K562 (cell line): Measurements from ENCODE around the gene CBL. TPM values are rescaled to one million over a fixed set of nuclear protein-coding genes. Genes with fewer than 3 reads are reported as not detected.

Source experiments
- CCAR2 ChIP-seq: fragments of 200-400 bp; formaldehyde crosslinking; IDR thresholded peaks from 2 replicates; pipeline ENCODE4 v1.6.1; 2017; ENCODE audit warnings: mild to moderate bottlenecking, low read depth, low read length
- EP300 ChIP-seq: IDR thresholded peaks from 2 replicates; pipeline ENCODE4 v1.6.1; 2012; ENCODE audit warnings: low read length, improper control_type of control experiment
- GTF2E2 ChIP-seq: fragments of 200-800 bp; sonication (Bioruptor generic); IDR thresholded peaks from 2 replicates; pipeline ENCODE4 v1.6.1; 2016; ENCODE audit warnings: missing genetic modification characterization, missing compliant biosample characterization
- KAT7 ChIP-seq: sonication (generic); formaldehyde crosslinking; IDR thresholded peaks from 2 replicates; pipeline ENCODE4 v1.8.0; 2022; ENCODE audit warnings: missing genetic modification reagents, mild to moderate bottlenecking, borderline replicate concordance
- KAT8 ChIP-seq: fragments of 450-650 bp; IDR thresholded peaks from 2 replicates; pipeline ENCODE4 v1.6.1; 2016; ENCODE audit warnings: low read depth, mild to moderate bottlenecking
- NCOA1 ChIP-seq: fragments of 450-650 bp; IDR thresholded peaks from 2 replicates; pipeline ENCODE4 v1.6.1; 2016; ENCODE audit warnings: low read depth
- NCOR1 ChIP-seq: fragments of 450-650 bp; IDR thresholded peaks from 2 replicates; pipeline ENCODE4 v1.6.1; 2016; ENCODE audit warnings: mild to moderate bottlenecking, moderate library complexity
- NFXL1 ChIP-seq: fragments of 450-650 bp; formaldehyde crosslinking; IDR thresholded peaks from 2 replicates; pipeline ENCODE4 v1.4.0; 2021; ENCODE audit warnings: mild to moderate bottlenecking
- ZNF41 ChIP-seq: fragments of 250-450 bp; sonication (Bioruptor Pico); conservative IDR thresholded peaks from 2 replicates; pipeline ENCODE4 v1.4.0; 2020; ENCODE audit warnings: mild to moderate bottlenecking
- ZNF77 ChIP-seq: fragments of 250-450 bp; sonication (Bioruptor Pico); IDR thresholded peaks from 2 replicates; pipeline ENCODE4 v1.5.0; 2020
- polyA plus RNA-seq, 8 experiments: library from polyadenylated mRNA; depleted of rRNA in 4 of 8; stranded (reverse) in 5 of 8; unstranded in 3 of 8; fragments of >200 nt; fragmentation: Nextera tagmentation in 2 of 8; fragmentation: Illumina TruSeq in 1 of 8; extraction: Ambion mirVana in 2 of 8; extraction: Trizol in 1 of 8; gene quantifications; 2 replicates each; pipeline versions ENCODE4 v1.2.1 to v1.2.3, GENCODE V29; 2011 to 2014; ENCODE audit warnings: inconsistent platforms in 1 of 8, missing spikeins in 1 of 8
- total RNA-seq, 7 experiments: library from RNA; depleted of rRNA in 6 of 7; stranded (reverse); fragments of >200 nt in 6 of 7; fragmentation: Illumina TruSeq in 2 of 7; extraction: Trizol in 2 of 7; gene quantifications; 2 replicates each; pipeline versions ENCODE4 v1.2.1 to v1.2.3, GENCODE V29; 2011 to 2021; ENCODE audit warnings: low replicate concordance in 1 of 7
- TF ChIP-seq, protein P1 (sequence below): fragments of 450-650 bp; IDR thresholded peaks from 2 replicates; pipeline ENCODE4 v1.7.0; 2016; ENCODE audit warnings: borderline replicate concordance
- TF ChIP-seq, protein P2 (sequence below): sonication (generic); formaldehyde crosslinking; IDR thresholded peaks from 2 replicates; pipeline ENCODE4 v1.8.1; 2023; ENCODE audit warnings: mild to moderate bottlenecking, missing genetic modification reagents
- TF ChIP-seq, protein P3 (sequence below): fragments of 250-450 bp; sonication (Bioruptor Pico); IDR thresholded peaks from 2 replicates; pipeline ENCODE4 v1.4.0; 2020; ENCODE audit warnings: mild to moderate bottlenecking
- TF ChIP-seq, protein P4 (sequence below): fragments of 250-450 bp; sonication (Bioruptor Pico); IDR thresholded peaks from 2 replicates; pipeline ENCODE4 v1.4.0; 2020
- TF ChIP-seq, protein P5 (sequence below): fragments of 250-450 bp; sonication (Bioruptor Pico); IDR thresholded peaks from 2 replicates; pipeline ENCODE4 v1.5.0; 2020; ENCODE audit warnings: mild to moderate bottlenecking

Gene CBL
- total and polyA plus RNA-seq, 9 of the 15 experiments (the other 6 are each of a cell fraction or from before 2014, with no cell fraction given), result 3.2 to 24.9 (median 9.9) TPM

DNA sequence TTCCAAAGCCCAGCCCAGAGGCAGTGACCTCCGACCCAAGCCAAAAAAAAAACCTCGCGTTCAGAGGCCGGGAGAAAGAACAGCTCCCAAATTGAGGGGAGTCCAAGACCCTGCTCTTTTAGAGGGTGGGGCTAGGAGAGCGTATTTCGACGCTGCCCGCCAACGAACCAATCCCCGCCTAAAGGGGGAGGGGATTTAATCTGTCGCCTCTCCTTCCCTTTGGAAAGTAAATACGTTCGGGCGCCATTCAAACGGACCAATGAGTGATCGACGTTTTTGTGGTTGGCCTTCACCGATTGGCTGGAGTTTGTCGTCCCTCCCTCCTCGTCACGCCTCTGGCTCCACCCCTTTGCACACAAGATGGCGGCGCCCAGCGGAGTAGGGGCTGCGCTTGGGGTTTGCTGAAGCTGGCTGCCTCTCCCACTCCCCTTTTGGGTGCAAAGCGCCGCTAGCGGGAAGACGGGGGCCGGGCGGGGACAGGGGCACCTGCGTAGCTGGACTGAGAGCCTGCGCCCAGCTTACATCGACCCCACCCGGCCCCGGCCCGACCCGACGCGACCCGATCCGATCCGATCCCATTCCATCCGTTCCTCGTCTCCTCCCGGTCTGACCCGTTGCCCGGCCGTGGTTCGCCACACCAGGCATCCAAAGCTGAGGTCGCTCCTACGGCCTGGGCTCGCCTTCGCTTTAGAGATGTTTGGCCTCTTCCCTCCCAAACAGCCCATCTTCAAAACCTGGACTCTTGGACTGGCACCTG lies 128.2 kb downstream of the CBL start, which contains the start of gene RNF26 (continued):
- TF ChIP-seq NCOR1 (no peak), EP300 (peak; percentile 9; the same call in 1 of the 2 replicates), CCAR2 (no peak), NFXL1 (CRISPR knock-in tag) (no peak), ZNF41 (CRISPR knock-in tag) (no peak), KAT8 (peak; percentile 19; the same call in 1 of the 2 replicates), KAT7 (no peak), GTF2E2 (tag) (no peak), ZNF77 (no peak), NCOA1 (no peak)
- TF ChIP-seq, protein P1, sequence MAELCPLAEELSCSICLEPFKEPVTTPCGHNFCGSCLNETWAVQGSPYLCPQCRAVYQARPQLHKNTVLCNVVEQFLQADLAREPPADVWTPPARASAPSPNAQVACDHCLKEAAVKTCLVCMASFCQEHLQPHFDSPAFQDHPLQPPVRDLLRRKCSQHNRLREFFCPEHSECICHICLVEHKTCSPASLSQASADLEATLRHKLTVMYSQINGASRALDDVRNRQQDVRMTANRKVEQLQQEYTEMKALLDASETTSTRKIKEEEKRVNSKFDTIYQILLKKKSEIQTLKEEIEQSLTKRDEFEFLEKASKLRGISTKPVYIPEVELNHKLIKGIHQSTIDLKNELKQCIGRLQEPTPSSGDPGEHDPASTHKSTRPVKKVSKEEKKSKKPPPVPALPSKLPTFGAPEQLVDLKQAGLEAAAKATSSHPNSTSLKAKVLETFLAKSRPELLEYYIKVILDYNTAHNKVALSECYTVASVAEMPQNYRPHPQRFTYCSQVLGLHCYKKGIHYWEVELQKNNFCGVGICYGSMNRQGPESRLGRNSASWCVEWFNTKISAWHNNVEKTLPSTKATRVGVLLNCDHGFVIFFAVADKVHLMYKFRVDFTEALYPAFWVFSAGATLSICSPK, result no peak
- TF ChIP-seq, protein P2, sequence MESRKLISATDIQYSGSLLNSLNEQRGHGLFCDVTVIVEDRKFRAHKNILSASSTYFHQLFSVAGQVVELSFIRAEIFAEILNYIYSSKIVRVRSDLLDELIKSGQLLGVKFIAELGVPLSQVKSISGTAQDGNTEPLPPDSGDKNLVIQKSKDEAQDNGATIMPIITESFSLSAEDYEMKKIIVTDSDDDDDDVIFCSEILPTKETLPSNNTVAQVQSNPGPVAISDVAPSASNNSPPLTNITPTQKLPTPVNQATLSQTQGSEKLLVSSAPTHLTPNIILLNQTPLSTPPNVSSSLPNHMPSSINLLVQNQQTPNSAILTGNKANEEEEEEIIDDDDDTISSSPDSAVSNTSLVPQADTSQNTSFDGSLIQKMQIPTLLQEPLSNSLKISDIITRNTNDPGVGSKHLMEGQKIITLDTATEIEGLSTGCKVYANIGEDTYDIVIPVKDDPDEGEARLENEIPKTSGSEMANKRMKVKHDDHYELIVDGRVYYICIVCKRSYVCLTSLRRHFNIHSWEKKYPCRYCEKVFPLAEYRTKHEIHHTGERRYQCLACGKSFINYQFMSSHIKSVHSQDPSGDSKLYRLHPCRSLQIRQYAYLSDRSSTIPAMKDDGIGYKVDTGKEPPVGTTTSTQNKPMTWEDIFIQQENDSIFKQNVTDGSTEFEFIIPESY, result no peak
- TF ChIP-seq, protein P3, sequence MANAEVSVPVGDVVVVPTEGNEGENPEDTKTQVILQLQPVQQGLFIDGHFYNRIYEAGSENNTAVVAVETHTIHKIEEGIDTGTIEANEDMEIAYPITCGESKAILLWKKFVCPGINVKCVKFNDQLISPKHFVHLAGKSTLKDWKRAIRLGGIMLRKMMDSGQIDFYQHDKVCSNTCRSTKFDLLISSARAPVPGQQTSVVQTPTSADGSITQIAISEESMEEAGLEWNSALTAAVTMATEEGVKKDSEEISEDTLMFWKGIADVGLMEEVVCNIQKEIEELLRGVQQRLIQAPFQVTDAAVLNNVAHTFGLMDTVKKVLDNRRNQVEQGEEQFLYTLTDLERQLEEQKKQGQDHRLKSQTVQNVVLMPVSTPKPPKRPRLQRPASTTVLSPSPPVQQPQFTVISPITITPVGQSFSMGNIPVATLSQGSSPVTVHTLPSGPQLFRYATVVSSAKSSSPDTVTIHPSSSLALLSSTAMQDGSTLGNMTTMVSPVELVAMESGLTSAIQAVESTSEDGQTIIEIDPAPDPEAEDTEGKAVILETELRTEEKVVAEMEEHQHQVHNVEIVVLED (CRISPR knock-in tag), result no peak
- TF ChIP-seq, protein P4, sequence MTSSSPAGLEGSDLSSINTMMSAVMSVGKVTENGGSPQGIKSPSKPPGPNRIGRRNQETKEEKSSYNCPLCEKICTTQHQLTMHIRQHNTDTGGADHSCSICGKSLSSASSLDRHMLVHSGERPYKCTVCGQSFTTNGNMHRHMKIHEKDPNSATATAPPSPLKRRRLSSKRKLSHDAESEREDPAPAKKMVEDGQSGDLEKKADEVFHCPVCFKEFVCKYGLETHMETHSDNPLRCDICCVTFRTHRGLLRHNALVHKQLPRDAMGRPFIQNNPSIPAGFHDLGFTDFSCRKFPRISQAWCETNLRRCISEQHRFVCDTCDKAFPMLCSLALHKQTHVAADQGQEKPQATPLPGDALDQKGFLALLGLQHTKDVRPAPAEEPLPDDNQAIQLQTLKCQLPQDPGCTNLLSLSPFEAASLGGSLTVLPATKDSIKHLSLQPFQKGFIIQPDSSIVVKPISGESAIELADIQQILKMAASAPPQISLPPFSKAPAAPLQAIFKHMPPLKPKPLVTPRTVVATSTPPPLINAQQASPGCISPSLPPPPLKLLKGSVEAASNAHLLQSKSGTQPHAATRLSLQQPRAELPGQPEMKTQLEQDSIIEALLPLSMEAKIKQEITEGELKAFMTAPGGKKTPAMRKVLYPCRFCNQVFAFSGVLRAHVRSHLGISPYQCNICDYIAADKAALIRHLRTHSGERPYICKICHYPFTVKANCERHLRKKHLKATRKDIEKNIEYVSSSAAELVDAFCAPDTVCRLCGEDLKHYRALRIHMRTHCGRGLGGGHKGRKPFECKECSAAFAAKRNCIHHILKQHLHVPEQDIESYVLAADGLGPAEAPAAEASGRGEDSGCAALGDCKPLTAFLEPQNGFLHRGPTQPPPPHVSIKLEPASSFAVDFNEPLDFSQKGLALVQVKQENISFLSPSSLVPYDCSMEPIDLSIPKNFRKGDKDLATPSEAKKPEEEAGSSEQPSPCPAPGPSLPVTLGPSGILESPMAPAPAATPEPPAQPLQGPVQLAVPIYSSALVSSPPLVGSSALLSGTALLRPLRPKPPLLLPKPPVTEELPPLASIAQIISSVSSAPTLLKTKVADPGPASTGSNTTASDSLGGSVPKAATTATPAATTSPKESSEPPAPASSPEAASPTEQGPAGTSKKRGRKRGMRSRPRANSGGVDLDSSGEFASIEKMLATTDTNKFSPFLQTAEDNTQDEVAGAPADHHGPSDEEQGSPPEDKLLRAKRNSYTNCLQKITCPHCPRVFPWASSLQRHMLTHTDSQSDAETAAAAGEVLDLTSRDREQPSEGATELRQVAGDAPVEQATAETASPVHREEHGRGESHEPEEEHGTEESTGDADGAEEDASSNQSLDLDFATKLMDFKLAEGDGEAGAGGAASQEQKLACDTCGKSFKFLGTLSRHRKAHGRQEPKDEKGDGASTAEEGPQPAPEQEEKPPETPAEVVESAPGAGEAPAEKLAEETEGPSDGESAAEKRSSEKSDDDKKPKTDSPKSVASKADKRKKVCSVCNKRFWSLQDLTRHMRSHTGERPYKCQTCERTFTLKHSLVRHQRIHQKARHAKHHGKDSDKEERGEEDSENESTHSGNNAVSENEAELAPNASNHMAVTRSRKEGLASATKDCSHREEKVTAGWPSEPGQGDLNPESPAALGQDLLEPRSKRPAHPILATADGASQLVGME (CRISPR knock-in tag), result 0 out of 2 replicates have a peak, but pooled peaks have one; percentile 17
- TF ChIP-seq, protein P5, sequence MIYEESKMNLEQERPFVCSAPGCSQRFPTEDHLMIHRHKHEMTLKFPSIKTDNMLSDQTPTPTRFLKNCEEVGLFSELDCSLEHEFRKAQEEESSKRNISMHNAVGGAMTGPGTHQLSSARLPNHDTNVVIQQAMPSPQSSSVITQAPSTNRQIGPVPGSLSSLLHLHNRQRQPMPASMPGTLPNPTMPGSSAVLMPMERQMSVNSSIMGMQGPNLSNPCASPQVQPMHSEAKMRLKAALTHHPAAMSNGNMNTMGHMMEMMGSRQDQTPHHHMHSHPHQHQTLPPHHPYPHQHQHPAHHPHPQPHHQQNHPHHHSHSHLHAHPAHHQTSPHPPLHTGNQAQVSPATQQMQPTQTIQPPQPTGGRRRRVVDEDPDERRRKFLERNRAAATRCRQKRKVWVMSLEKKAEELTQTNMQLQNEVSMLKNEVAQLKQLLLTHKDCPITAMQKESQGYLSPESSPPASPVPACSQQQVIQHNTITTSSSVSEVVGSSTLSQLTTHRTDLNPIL (CRISPR knock-in tag), result no peak
